ENCODE results near the gene ADAMTS12. TPM values are rescaled to one million over a fixed set of nuclear protein-coding genes. Genes with fewer than 3 reads are reported as not detected.

ADAMTS12 gene
- polyA plus RNA-seq, 3 donors, result not detected

DNA sequence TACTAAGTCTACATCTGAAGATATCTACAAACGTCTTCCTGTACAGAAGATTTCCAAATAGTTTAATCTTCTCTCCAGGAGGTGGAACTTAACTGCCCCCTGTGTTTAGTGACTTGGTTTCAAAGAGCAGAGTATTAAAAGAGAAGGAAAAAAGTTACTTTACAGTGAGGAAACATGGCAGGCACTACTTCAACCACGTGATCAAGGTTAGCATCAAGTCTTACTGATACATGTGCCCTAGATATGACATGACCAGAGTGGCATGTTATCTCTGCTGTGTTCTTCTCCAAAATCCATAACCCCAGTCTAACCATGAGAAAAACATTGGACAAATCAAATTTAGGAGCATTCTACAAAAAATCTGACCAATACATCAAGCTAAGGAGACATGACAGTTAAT is 125.8 kb downstream of the ADAMTS12 start:
- 100% methylated on average over 1 of the region's 2 CpGs for WGBS (ENCODE audit: insufficient coverage)
- intact Hi-C loops (cut with micrococcal nuclease), result no loop called here
- Histone ChIP-seq H3K79me2 (ENCODE audit: insufficient read depth, low read length) (no peaks in the 10 kb centered on the region), H2AFZ (ENCODE audit: insufficient read depth, low read depth, low read length, poor library complexity, severe bottlenecking) (no peak overlapping the region), H4K20me1 (ENCODE audit: insufficient read depth, low read length) (no peaks in the 10 kb centered on the region), H3K9me3 (replicated peaks in 1 of 2; ENCODE audit: control insufficient read depth in 1 of 2, insufficient read depth in 1 of 2, low read length in 2 of 2) (peaks cover 0 to 2% of the 10 kb centered on the region in 2 donors), H3K4me2 (replicated peaks; ENCODE audit: extremely low read depth, low read length, poor library complexity, severe bottlenecking) (no peak overlapping the region), H3K9ac (ENCODE audit: insufficient read depth, low read length, poor library complexity, severe bottlenecking) (no peak overlapping the region), H3K27me3 (ENCODE audit: control insufficient read depth in 2 of 2, insufficient read depth in 2 of 2, low read length in 2 of 2) (no peaks in the 10 kb centered on the region), H3K4me3 (replicated peaks in 1 of 3; ENCODE audit: low read depth in 2 of 3, low read length in 3 of 3) (no peak overlapping the region), H3K36me3 (replicated peaks in 1 of 2; ENCODE audit: control insufficient read depth in 1 of 2, insufficient read depth in 2 of 2, low read length in 2 of 2) (no peaks in the 10 kb centered on the region), H3K4me1 (ENCODE audit: control insufficient read depth in 1 of 2, insufficient read depth in 2 of 2, low read length in 2 of 2) (no peaks in the 10 kb centered on the region), H3K27ac (ENCODE audit: low read depth in 1 of 2, low read length in 2 of 2) (no peak overlapping the region)
- no peak for DNase-seq
- peaks cover 0 to 6% (median 1%) of the 10 kb centered on the region in 7 donors for H3K9me3 Mint-ChIP-seq
- H3K36me3 Mint-ChIP-seq, result no peaks in the 10 kb centered on the region
- TF ChIP-seq, protein P1, sequence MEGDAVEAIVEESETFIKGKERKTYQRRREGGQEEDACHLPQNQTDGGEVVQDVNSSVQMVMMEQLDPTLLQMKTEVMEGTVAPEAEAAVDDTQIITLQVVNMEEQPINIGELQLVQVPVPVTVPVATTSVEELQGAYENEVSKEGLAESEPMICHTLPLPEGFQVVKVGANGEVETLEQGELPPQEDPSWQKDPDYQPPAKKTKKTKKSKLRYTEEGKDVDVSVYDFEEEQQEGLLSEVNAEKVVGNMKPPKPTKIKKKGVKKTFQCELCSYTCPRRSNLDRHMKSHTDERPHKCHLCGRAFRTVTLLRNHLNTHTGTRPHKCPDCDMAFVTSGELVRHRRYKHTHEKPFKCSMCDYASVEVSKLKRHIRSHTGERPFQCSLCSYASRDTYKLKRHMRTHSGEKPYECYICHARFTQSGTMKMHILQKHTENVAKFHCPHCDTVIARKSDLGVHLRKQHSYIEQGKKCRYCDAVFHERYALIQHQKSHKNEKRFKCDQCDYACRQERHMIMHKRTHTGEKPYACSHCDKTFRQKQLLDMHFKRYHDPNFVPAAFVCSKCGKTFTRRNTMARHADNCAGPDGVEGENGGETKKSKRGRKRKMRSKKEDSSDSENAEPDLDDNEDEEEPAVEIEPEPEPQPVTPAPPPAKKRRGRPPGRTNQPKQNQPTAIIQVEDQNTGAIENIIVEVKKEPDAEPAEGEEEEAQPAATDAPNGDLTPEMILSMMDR (IDR thresholded peaks at IDR 0.05), result no peak
- no peak overlapping the region for H3K4me3 Mint-ChIP-seq
- no peaks in the 10 kb centered on the region for H3K27me3 Mint-ChIP-seq (ENCODE audit: low read depth in 3 of 3)
- no peaks in the 10 kb centered on the region for H3K4me1 Mint-ChIP-seq
- no peak overlapping the region for H3K27ac Mint-ChIP-seq

DNA sequence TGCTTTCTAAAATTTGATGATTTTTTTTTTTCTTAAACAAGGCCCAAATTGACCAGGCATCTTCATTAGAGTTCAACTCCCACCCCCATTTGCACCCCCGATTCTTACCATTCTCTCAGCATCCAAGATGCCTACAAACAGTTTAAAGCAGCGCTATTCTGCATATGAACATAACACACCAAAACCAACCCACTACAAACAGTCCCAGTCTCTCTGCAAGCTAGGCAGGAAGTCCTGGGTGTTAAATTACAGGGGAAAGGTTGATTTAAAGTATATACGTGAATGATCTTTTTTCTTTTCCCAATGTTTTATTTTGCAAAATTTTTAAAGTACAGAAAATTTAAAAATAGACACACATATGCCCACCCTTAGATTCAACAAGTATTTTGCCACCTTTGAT is 127.0 kb downstream of the ADAMTS12 start:
- no peaks in the 10 kb centered on the region for H3K4me1 ChIP-seq (ENCODE audit: control insufficient read depth in 1 of 2, insufficient read depth in 2 of 2, low read length in 2 of 2)
- intact Hi-C loops (cut with micrococcal nuclease), result no loop called here
- peaks cover 0 to 3% of the 10 kb centered on the region in 2 donors for H3K9me3 ChIP-seq (replicated peaks in 1 of 2; ENCODE audit: control insufficient read depth in 1 of 2, insufficient read depth in 1 of 2, low read length in 2 of 2)
- no CpG with 5 or more reads among the region's 3 CpGs for WGBS (ENCODE audit: insufficient coverage)
- no peak overlapping the region for H3K9ac ChIP-seq (ENCODE audit: insufficient read depth, low read length, poor library complexity, severe bottlenecking)
- Mint-ChIP-seq H3K4me3 (no peak overlapping the region), H3K27me3 (ENCODE audit: low read depth in 3 of 3) (no peaks in the 10 kb centered on the region), H3K36me3 (no peaks in the 10 kb centered on the region), H3K4me1 (no peaks in the 10 kb centered on the region), H3K9me3 (peaks cover 0 to 6% (median 1%) of the 10 kb centered on the region in 7 donors), H3K27ac (no peak overlapping the region)
- no peak overlapping the region for H3K4me3 ChIP-seq (replicated peaks in 1 of 3; ENCODE audit: low read depth in 2 of 3, low read length in 3 of 3)
- H3K4me2 ChIP-seq (replicated peaks; ENCODE audit: extremely low read depth, low read length, poor library complexity, severe bottlenecking), result no peak overlapping the region
- H3K36me3 ChIP-seq (replicated peaks in 1 of 2; ENCODE audit: control insufficient read depth in 1 of 2, insufficient read depth in 2 of 2, low read length in 2 of 2), result no peaks in the 10 kb centered on the region
- H3K27me3 ChIP-seq (ENCODE audit: control insufficient read depth in 2 of 2, insufficient read depth in 2 of 2, low read length in 2 of 2), result no peaks in the 10 kb centered on the region
- no peaks in the 10 kb centered on the region for H3K79me2 ChIP-seq (ENCODE audit: insufficient read depth, low read length)
- no peak overlapping the region for H2AFZ ChIP-seq (ENCODE audit: insufficient read depth, low read depth, low read length, poor library complexity, severe bottlenecking)
- no peak overlapping the region for H3K27ac ChIP-seq (ENCODE audit: low read depth in 1 of 2, low read length in 2 of 2)
- no peak for DNase-seq
- TF ChIP-seq, protein P1 (IDR thresholded peaks at IDR 0.05), result no peak
- H4K20me1 ChIP-seq (ENCODE audit: insufficient read depth, low read length), result no peaks in the 10 kb centered on the region

Measured in CD14-positive monocyte (primary cell).